CD4-positive, alpha-beta T cell treated with Interleukin-4 for 4 hours (primary cell): ENCODE measurements around the gene DLL4.
"Not testable (repeated sequence)": the region's sequence is repeated elsewhere in the genome, so short reads cannot be mapped to it uniquely, and the experiment has no call there.

Experiments
- DNase-seq: peaks from one replicate; pipeline ENCODE4 v3.0.0-alpha.2; 2020

The DLL4 gene

DNA sequence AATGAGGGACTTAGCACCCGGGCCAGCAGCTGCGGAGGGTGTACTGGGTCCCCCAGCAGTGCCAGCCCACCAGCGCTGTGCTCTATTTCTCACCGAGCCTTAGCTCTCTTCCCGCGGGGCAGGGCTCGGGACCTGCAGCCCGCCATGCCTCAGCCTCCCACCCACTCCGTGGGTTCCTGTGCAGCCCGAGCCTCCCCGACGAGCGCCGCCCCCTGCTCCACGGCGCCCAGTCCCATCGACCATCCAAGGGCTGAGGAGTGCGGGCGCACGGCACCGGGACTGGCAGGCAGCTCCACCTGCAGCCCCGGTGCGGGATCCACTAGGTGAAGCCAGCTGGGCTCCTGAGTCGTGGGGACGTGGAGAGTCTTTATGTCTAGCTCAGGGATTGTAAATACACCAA is 32.6 kb downstream of the DLL4 start:
- DNase-seq: not testable (repeated sequence)

DNA sequence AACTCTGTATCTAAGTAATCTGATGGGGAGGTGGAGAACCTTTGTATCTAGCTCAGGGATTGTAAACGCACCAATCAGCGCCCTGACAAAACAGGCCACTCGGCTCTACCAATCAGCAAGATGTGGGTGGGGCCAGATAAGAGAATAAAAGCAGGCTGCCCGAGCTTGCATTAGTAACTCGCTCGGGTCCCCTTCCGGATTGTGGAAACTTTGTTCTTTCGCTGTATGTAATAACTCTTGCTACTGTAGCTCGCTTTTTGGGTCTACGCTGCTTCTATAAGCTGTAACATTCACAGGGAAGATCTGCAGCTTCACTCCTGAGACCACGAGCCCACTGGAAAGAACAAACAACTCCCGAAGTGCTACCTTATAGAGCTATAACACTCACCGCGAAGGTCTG is 33.2 kb downstream of the DLL4 start:
- not testable (repeated sequence) for DNase-seq

DNA sequence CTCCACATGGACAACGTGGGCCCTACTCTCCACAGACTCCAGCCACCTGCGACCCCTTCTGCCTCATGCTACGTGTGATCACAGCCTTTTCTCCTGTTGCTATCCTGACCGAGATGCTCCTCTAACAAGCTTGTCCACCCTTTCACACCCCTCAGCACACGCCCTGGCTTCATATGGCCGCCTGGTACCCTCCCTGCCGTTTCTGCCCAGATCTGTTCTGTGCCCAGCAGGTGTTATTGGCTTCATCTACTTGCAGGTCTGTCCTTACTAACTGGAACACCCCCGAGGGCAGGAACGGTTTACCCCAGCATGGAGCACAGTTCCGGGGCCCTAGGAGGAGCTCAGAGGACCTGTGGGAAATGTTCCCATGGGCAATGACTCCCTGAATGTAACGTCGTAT is 34.1 kb downstream of the DLL4 start:
- DNase-seq: no peak

DNA sequence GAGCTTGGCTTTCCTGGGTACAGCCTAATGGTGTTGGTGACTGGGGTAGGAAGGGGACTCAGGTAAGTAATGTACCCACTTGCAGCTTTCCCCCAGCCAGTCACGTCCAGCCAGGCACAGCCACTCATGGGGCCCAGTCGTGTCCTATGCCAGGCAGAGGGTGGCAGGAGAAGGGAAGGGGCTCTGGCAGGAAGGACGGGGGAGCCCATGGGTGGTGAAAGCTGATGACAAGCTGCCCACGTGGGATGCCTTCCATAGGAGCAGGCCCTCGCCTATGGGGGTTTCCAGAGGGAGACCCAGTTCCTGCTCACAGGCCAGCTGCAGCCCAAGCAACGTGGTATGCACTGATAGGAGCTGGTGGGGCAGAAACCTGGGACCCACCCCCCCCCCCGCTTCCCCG is 34.9 kb downstream of the DLL4 start:
- no peak for DNase-seq

DNA sequence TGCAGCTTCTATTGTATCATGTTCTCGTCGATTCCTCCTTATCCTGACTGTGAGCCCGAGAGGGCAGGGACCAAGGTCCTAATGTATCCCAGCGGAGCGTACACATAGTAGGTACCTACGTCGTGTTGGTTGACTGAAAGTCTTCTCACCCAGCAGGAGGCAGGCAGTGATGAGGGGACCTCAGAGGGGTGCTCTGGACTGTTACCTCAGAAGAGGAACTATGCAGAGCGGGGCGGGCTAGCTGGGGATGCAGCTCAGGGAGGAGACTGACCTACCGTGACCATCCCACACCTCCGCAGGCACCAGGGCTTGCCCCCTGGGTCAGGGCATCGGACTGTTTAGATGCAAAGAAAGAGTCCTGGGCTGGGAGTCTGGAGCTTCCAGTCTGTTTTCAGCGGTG is 35.5 kb downstream of the DLL4 start:
- DNase-seq: no peak

DNA sequence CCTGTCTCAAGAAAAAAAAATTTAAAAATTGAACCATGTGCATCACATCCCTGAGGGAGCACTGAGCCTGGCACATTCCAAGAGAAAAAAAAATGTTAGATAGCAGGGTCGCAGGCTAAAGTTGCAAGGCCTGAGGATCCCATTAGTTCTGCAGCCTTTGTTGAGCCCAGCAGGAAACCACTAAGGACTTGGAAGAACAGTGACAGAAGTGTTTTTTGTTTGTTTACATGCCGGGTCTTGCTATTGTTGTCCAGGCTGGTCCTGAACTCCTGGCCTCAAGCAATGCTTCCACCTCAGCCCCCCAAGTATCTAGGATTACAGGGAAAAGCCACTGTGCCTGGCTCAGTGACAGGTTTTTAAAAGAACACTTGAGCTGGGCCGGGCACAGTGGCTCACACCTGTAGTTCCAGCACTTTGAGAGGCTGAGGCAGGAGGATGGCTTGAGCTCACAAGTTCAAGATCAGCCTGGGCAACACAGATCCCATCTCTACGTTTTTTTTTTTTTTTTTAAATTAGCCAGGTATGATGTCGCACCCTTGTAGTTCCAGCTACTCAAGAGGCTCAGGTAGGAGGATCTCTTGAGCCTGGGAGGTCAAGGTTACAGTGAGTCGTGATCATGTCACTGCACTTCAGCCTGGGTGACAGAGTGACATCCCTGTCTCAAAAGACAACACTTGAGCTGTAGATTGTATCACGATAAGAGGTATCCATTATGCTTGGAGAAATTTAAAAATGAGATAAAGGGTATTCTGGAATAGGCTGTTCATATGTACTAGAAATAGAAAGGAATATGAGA is 39.3 kb downstream of the DLL4 start:
- DNase-seq: no peak

DNA sequence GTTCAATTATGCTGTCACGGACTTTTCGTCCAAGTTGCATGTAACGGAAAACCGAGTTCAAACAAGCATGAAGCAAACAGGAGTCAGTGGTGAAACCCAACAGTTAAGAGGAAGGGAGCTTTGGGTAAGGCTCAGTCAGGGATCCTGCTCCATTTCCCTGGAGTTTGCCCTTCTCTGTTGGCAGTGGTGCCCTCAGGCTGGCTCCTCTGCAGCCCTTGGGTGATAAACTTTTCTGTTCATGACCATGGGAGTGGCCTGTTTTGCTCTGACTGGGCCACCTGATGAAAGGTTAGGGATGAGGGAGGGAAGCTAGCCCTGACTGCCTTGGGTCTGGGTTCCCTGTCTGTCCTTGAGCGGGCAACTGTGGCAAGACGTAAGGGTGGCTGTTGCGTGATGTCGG is 40.2 kb downstream of the DLL4 start:
- no peak for DNase-seq

DNA sequence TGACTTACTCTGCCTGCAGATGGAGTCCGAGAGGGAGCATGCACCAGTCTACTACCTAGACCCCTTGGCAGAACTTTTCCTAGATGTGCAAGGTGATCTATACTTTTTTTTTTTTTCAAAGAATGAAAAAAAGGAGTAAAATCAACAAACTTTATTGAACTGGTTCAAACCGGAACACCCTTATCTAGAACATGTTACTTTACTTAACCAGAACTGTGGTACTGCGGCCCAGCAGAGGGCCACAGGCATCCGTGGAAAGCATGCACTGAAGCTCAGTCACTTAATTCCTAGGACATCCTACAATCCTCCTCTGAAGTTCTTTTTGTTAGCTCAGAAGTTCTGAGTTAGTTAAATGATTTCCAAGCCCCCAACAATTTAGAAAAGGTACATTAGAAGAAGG is 45.7 kb downstream of the DLL4 start:
- no peak for DNase-seq

DNA sequence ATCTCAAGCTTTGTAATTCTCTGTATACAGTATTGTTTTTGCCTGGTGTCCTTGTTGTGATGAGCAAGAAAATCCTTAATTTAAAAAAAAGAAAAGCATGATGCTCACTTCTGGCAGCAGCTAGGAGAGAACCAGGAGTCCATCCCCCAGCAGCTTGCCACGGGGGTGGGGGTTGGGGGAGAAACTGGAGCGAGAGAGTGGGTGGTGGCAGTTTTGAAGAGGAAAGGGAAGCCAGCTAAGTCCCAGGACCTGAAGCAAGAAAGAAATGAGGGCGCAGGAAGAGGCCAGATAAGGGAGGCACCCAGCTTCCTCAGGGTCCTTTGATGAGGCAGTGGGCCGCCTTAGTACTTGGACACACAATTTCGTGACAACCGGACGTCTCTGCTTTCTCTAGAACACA is 47.7 kb downstream of the DLL4 start:
- DNase-seq: no peak

DNA sequence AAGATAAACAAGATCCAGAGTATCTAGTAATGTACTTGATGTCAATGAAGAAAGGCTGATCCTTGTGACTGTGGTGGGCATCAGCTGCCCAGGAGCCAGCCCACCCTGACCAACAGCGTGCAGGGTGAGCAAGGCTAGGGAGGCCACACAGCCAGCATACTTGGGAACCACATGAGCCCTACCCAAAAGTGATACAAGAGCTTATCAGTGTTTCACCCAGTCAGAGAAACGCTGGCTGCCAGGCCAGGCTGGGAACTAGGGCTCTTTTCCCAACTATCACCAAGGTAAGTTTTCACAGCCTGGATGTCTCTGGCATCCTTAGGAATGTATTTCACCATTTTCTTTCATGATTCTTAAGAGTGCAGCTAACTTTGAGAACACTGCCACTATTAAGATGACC is 49.0 kb downstream of the DLL4 start:
- no peak for DNase-seq

DNA sequence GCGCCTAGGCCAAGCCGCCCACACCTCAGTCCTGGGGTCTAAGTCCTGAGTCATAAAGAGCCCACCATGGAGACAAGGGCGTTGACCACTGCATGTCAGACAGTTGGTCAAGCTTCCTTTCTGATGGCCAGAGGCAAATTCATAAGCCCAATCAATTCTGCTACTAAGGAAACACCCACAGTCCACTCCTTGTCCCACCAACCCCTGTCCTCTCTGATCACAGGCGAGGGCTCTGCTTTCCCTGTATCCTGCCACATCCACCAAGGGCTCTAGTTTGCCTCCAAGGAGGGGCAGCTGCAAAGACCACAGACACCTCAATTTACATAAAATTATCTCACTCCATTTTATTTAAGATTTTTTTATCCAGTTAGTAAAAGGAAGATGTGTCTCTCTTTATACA is 49.4 kb downstream of the DLL4 start:
- DNase-seq: no peak

DNA sequence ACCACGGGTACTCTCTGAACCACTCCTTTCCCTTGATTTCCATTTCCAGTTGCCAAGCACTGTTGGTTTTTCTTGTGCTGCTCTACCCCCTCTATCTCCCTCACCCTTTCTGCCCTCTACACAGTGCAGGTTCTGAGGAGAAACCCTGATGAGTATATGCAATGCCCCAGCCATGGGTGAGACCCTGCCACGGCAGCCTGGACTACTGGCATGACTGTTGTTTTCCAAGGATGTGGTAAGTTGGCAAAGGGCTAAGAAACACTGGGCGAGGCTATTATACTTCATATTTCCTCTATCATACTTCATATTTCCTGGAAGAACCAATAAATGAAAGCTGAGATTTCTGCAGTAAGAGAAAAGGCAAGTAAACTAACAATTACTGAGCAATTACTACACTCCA is 52.0 kb downstream of the DLL4 start:
- no peak for DNase-seq

DNA sequence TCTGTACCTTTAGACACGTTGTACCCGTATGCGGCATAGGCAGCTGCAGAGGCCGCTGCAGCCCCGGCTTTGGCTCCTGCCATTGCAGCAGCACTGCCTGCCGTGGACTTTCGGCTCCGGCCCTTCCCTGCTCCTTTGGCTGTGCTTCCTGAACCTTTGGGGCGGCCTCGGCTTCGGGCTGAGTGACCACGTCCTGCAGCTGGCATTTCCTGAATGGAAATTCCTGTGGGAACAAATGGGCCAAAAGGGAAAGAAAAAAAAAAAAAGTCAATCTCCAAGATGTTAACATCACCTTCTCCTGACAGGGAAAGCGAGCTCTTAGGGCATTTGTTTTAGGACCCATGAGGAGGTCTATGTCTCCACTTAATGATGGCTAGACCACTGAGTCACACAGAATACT is 53.7 kb downstream of the DLL4 start:
- no peak for DNase-seq

DNA sequence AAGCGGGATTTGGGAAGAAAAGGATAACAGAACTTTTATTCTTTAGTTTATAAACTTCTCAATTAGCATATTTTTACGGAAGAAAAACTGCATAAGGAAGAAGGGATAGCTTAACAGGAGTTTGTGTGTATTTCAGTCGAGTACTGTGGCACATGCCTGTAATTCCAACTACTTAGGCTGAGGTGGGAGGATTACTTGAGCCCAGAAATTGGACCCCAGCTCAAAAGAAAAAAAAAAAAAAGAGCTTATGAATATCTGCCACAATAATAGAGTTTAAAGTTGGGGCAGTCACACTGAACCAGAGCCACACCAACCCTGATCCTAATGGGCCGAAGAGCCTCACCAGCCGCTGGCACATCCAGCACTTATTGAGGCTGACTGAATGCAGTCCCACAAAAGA is 55.3 kb downstream of the DLL4 start:
- DNase-seq: no peak

DNA sequence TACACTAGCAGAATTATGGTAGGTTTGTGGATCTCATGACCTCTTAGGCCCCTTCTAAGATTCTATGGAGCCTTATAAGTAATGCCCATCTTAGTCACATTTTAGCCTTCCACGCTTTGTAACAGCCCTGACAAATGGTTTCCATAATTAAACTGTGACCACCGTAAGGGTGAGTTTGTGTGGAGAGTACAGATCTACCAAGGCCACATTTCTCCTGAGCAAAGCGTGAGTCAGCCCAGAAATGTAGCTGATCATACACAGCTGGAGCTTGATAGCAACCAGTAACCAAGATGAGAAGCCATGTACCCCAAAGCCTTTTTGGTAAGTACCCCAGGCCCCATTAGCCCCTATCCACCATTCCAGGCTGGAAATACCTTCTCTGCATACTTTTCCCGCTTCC is 55.8 kb downstream of the DLL4 start:
- DNase-seq: no peak

DNA sequence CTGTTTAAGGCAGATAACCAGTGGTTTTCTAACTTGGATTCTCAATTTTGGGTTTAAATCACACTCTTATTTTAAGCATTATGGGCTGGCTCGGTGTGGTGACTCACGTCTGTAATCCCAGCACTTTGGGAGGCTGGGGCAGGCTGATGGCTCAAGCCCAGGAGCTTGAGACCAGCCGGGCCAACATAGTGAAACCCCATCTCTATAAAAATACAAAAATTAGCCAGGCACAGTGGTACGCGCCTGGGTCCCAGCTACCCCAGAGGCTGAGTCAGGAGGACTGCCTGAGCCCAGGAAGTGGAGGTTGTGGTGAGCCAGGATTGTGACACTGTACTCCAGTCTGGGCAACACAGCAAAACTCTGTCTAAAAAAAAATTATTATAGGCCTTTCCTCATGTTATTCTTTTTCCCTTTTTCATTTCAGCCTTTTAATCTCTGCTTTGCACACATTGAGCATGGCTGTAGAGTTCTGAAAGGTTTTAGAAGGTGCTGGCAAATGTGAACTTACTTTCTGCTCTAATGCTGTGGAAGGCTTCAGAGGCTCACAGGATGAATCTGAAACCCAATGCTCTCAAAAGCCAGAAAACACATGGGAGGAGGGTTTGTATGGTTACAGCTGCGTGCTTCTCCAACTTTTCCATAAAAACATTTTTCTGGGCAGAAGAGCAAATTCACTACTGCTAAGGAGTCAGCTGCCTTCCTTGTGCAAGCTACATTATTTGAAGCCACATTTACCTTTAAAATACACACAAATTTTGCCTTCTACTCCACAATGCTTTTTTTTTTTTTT is 56.6 kb downstream of the DLL4 start:
- no peak for DNase-seq

DNA sequence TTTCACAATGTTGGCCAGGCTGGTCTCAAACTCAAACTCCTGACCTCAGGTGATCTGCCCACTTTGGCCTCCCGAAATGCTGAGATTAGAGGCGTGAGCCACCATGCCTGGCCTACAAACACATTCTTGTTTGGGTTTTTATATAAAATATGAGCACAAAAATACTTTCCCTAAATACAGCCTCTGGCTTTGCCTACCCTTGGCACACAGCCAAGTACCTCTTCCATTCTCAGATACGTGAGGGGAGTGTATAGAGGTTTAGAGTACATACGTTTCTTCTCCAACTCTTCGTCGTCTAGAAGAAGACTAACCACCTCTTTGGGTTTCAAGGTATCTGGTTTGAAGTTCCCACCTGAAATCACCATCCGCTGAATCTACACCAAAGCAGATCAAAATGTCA is 57.7 kb downstream of the DLL4 start:
- no peak for DNase-seq

DNA sequence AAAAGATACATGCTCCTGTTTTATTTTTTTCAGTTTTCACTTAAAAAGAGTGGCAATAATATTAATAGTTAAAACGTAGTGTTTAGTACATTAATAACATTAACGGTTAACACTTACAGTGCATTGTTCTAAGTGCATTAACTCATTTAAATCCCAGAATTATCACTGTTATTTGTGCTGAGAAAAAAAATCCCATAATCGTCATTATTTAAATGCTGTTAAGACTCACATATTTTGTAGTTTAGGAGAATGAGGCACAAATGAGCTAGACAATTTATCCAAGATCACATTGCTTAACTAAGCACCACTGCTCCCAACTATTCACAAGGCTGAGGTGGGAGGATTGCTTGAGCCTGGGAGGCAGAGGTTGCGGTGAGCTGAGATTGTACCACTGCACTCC is 59.0 kb downstream of the DLL4 start:
- DNase-seq: no peak
